ENCODE measurements around the gene ROCK2.

Gene ROCK2

DNA sequence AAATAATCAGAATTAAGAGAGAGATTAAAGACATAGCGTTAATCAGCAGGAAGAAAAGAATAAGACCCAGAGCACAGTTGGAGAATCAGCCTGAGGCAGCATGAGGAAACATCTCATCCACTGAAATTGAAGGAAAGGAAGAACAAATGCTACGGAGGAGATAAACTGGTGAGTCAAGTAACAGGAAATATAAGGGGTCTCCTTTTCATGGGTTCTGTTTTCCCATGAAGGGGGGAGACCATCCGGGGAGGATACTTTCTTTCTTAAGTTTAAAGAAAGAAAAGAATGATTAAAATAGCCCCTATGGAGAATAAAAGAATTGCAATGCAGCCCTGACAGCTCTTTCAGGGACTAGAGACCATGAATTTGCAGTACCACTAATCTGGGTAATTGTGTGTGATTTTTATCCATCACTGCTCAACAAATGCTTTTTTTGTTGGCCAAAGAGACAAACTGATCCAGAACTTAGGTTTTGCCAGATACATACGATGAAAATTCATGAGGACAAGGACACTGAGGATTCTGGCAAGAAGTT lies 17.7 kb downstream of the ROCK2 start:
- Histone ChIP-seq H3K4me3 (ENCODE audit: low read length) (no peak overlapping the region), H3K36me3 (ENCODE audit: insufficient read depth, low read length) (no peaks in the 10 kb centered on the region), H2AFZ (ENCODE audit: low read depth, low read length) (no peak overlapping the region), H3K9me3 (ENCODE audit: low read length) (peaks cover 3% of the 10 kb centered on the region), H3K4me1 (ENCODE audit: insufficient read depth, low read length) (peaks cover 14% of the 10 kb centered on the region), H3K27me3 (ENCODE audit: insufficient read depth, low read length) (no peaks in the 10 kb centered on the region)

DNA sequence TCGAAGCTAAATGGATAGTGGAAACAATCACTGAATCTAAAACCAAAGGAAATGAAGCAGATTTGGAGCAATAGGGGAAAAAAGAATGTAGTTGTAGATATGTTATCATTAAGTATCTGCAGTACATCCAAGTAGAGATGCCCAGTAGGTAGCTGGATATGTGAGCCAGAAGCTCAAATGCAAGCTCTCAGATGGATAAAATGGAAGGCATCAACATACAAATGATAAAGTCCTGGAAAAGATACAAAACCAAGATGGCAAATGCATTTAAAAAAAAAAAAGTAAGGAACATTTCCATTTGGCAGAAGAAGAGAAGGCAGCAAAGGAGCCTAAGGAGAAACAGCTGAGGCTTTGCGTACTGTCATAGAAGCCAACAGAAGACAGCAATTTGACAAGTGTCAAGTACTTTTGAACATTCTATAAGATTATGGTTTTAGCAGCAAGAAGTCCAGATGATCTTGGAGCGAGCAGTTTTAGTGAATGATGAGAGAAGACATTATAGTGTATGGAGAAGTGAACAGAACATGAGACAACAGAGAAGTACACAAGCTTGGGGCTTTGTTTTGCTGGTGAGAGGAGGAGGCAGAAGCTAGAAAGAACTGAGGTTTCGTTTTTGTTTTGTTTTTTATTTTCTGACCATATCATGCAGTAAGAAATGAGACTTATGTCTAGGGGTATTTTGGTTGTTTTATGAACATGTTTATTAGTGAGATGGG lies 18.3 kb downstream of the ROCK2 start:
- H3K36me3 ChIP-seq (ENCODE audit: insufficient read depth, low read length): no peaks in the 10 kb centered on the region
- no peak overlapping the region for H2AFZ ChIP-seq (ENCODE audit: low read depth, low read length)
- H3K9me3 ChIP-seq (ENCODE audit: low read length): peaks cover 3% of the 10 kb centered on the region
- no peak overlapping the region for H3K4me3 ChIP-seq (ENCODE audit: low read length)
- peaks cover 14% of the 10 kb centered on the region for H3K4me1 ChIP-seq (ENCODE audit: insufficient read depth, low read length)
- H3K27me3 ChIP-seq (ENCODE audit: insufficient read depth, low read length): no peaks in the 10 kb centered on the region

DNA sequence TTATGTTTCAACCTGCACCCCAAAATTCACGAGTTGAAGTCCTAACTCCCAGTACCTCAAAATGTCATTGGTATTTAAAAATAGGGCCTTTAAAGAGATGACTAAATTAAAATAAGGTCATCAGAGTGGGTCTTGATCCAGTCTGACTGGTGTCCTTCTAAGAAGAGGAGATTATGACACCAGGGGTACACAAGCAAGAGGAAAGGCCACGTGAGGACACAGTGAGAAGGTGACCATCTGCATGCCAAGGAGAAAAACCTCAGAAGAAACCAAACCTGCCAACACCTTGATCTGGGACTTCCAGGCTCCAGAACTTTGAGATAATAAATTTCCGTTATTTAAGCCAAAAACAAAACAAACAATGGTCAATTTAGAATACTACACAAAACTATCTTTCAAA lies 22.6 kb downstream of the ROCK2 start:
- H3K4me1 ChIP-seq (ENCODE audit: insufficient read depth, low read length): peaks cover 8% of the 10 kb centered on the region
- H3K27me3 ChIP-seq (ENCODE audit: insufficient read depth, low read length): no peaks in the 10 kb centered on the region
- no peaks in the 10 kb centered on the region for H3K36me3 ChIP-seq (ENCODE audit: insufficient read depth, low read length)
- peaks cover 5% of the 10 kb centered on the region for H3K9me3 ChIP-seq (ENCODE audit: low read length)
- H2AFZ ChIP-seq (ENCODE audit: low read depth, low read length): no peak overlapping the region
- no peak overlapping the region for H3K4me3 ChIP-seq (ENCODE audit: low read length)

DNA sequence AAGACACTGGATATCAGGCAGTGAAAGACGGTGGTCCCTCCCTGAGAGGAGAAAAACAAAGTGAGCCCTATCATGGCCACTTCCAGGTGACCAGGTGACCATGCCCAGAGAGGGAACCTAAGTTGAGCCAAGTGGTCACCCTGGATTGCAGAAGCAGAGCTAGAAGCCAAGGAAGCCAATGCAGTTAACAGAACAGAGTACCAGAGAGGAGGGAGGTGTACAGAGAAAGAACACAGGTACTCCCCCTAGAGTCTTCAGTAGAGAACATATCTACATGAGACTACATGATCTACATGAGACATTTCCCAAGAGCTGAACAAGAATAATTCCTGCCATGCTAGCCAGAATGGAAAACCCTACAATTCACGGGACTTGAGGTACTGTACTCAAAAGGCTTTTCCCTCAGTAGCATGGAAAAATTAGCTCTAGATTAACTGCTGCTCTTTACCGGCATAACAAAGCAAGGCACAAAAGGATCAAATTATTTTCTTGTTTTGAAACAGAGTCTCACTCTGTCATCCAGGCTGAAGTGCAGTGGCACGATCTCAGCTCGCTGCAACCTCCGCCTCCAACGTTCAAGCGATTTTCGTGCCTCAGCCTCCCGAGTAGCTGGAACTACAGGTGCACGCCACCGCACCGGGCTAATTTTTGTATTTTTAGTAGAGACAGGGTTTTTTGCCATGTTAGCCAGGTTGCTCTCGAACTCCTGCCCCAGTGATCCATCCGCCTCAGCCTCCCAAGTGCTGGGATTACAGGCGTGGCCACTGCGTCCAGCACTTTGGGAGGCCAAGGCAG lies 23.5 kb downstream of the ROCK2 start:
- no peaks in the 10 kb centered on the region for H3K27me3 ChIP-seq (ENCODE audit: insufficient read depth, low read length)

DNA sequence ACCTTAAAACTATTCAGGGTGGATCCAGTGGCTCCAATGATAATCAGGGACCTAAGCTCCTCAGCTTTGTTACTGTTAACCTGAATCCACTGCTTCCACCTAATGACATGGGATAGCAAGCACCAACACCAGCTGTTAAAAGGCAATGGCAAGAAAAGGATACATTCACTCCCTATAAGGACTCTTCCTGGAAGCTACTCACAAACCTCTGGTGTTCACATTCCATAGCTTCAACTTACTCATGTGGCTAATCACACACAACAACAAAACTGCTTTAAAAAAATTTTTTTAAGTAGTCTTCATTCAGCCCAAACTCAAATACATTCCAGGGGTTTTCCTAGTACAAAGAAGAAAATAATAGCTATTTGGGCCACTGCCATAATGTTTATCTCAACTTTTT lies 24.5 kb downstream of the ROCK2 start:
- Histone ChIP-seq H3K27me3 (ENCODE audit: insufficient read depth, low read length) (no peaks in the 10 kb centered on the region), H2AFZ (ENCODE audit: low read depth, low read length) (no peak overlapping the region), H3K36me3 (ENCODE audit: insufficient read depth, low read length) (no peaks in the 10 kb centered on the region), H3K9me3 (ENCODE audit: low read length) (peaks cover 5% of the 10 kb centered on the region), H3K4me1 (ENCODE audit: insufficient read depth, low read length) (no peaks in the 10 kb centered on the region), H3K4me3 (ENCODE audit: low read length) (no peak overlapping the region)

More for the DNA sequence above, 23.5 kb downstream of the ROCK2 start:
- Histone ChIP-seq H3K36me3 (ENCODE audit: insufficient read depth, low read length) (no peaks in the 10 kb centered on the region), H3K9me3 (ENCODE audit: low read length) (peaks cover 5% of the 10 kb centered on the region), H3K4me1 (ENCODE audit: insufficient read depth, low read length) (no peaks in the 10 kb centered on the region), H3K4me3 (ENCODE audit: low read length) (no peak overlapping the region), H2AFZ (ENCODE audit: low read depth, low read length) (no peak overlapping the region)

DNA sequence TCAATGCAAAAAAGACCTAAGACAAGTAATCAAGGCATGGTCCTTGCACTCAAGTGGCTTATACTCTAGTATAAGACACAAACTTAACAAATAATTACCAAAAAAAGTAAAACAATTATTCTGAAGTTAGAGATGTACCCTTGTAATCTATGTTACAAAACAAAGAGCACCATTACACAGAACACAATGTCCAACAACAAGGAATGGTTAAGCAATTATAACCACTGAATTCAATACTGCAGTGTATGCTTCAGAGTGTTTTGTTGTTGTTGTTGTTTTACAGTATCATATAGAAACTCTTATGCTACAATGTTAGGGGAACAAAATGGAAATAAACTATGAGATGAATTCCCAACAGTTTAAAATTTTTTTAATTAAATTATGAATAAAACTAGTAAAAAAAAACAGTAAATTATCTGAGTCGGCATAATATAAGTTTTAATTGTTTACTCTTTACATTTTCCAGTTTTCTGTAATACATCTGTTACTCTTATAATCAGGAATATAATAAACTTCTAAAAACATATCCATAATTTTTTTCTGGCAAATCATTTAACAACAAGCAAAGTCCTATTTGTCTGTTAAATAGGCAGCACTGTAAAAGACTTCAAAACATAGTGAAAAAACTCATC lies 29.2 kb downstream of the ROCK2 start:
- no peaks in the 10 kb centered on the region for H3K4me1 ChIP-seq (ENCODE audit: insufficient read depth, low read length)

DNA sequence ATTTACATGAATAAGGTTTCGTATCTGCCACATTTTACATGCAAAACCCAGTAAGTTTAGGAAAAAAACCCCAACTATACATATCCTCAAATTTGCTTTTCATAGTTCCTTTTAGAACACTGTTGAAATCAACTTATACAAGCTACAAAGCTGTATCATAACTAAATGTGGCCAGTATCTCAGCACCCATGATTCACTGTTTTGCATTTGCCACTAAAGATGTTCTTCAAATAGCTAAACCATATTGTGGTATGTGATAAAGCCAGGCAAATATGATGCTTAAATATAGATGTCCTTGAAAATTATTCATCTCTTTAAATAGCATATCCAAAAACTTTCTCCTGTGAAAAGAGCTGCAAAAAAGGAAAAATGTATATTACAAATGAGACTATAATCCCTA lies 29.9 kb downstream of the ROCK2 start:
- Histone ChIP-seq H3K9me3 (ENCODE audit: low read length) (no peaks in the 10 kb centered on the region), H2AFZ (ENCODE audit: low read depth, low read length) (no peak overlapping the region), H3K4me3 (ENCODE audit: low read length) (no peak overlapping the region), H3K36me3 (ENCODE audit: insufficient read depth, low read length) (no peaks in the 10 kb centered on the region), H3K27me3 (ENCODE audit: insufficient read depth, low read length) (no peaks in the 10 kb centered on the region), H3K4me1 (ENCODE audit: insufficient read depth, low read length) (no peaks in the 10 kb centered on the region)

More for the DNA sequence above, 29.2 kb downstream of the ROCK2 start:
- H2AFZ ChIP-seq (ENCODE audit: low read depth, low read length): no peak overlapping the region
- no peaks in the 10 kb centered on the region for H3K27me3 ChIP-seq (ENCODE audit: insufficient read depth, low read length)
- H3K4me3 ChIP-seq (ENCODE audit: low read length): no peak overlapping the region
- H3K36me3 ChIP-seq (ENCODE audit: insufficient read depth, low read length): no peaks in the 10 kb centered on the region
- no peaks in the 10 kb centered on the region for H3K9me3 ChIP-seq (ENCODE audit: low read length)

DNA sequence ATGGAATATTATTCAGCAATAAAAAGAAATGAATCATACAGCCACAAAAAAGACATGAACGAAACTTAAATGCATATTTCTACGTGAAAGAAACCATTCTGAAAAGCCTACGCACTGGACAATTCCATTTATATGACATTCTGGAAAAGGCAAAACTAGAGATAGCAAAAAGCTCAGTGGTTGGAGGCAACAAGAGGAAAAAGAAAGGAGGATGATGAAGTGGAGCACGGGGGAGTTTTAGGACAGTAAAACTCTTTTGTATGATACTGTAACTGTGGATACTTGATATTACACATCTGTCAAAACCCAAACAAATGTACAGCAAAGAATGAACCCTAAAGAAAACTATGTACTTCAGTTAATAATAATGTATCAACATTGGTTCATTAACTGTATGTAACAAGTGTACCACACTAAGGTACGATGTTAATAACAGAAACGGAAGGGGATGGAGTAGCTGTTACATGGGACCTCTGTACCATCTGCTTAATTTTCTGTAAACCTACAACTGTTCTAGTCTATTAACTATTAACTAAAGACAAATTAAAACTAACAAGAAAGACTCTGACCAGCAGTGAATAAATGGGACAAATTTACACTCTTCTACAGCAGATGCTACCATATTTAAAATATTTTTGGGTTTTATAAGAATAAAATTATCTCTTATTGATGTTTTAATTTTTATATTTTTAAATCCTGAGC lies 31.5 kb downstream of the ROCK2 start:
- no peak overlapping the region for H3K4me3 ChIP-seq (ENCODE audit: low read length)
- H3K4me1 ChIP-seq (ENCODE audit: insufficient read depth, low read length): no peaks in the 10 kb centered on the region
- H2AFZ ChIP-seq (ENCODE audit: low read depth, low read length): no peak overlapping the region
- H3K36me3 ChIP-seq (ENCODE audit: insufficient read depth, low read length): no peaks in the 10 kb centered on the region
- H3K27me3 ChIP-seq (ENCODE audit: insufficient read depth, low read length): no peaks in the 10 kb centered on the region
- no peaks in the 10 kb centered on the region for H3K9me3 ChIP-seq (ENCODE audit: low read length)

DNA sequence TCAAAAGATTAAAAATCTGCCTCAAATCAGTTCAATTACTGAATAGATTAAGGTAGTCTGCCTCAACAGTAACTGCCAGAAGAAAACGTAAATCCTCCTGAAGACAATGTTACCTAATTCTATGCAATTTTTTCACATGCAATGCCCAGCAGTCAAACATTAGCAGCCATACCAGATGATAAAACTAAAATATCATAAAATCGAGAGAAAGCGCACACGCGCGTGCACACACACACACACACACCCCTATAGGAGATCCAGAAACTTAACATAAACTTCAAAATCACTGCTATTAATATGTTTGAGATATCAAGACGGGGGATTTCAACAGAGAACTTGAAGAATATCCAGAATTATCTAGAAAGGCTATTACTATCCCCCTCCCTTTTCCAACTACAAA lies 32.9 kb downstream of the ROCK2 start:
- H3K27me3 ChIP-seq (ENCODE audit: insufficient read depth, low read length): no peaks in the 10 kb centered on the region
- H3K4me1 ChIP-seq (ENCODE audit: insufficient read depth, low read length): no peaks in the 10 kb centered on the region
- no peak overlapping the region for H3K4me3 ChIP-seq (ENCODE audit: low read length)
- no peak overlapping the region for H2AFZ ChIP-seq (ENCODE audit: low read depth, low read length)
- no peaks in the 10 kb centered on the region for H3K36me3 ChIP-seq (ENCODE audit: insufficient read depth, low read length)
- no peaks in the 10 kb centered on the region for H3K9me3 ChIP-seq (ENCODE audit: low read length)

DNA sequence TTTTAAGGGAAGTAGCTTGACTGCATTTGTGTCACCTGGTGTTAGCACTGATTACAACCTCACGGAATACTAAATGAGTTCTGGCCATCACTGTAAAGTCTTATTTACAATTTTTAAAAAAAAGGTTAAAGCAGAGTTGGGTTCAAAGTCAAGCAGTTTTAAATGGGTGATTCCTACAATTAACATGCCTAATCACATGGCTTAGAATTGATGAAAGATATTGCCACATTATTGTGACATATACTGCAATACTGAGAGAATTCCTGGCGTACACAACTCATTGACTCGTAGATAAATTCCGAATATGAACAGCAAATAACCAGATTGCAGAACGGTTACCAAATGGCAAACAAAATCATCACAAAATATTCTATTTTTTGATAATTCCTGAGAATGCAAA lies 34.2 kb downstream of the ROCK2 start:
- H3K4me3 ChIP-seq (ENCODE audit: low read length): no peak overlapping the region
- no peaks in the 10 kb centered on the region for H3K36me3 ChIP-seq (ENCODE audit: insufficient read depth, low read length)
- no peaks in the 10 kb centered on the region for H3K9me3 ChIP-seq (ENCODE audit: low read length)
- no peaks in the 10 kb centered on the region for H3K27me3 ChIP-seq (ENCODE audit: insufficient read depth, low read length)
- H2AFZ ChIP-seq (ENCODE audit: low read depth, low read length): no peak overlapping the region
- H3K4me1 ChIP-seq (ENCODE audit: insufficient read depth, low read length): no peaks in the 10 kb centered on the region

DNA sequence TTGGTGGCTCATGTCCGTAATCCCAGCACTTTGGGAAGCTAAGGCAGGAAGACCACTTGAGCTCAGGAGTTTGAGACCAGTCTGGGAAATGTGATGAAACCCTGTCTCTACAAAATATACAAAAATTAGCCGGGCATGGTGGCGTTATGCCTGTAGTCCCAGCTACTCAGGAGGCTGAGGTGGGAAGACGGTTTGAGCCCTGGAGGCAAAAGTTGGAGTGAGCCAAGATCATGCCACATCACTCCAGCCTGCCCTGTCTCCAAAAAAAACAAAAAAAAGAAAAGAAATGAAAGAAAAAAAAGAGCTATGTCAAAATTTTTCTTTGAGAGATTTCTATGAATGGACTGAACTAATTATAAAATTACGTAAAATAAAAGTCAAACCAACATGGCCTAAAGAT lies 34.7 kb downstream of the ROCK2 start:
- H3K27me3 ChIP-seq (ENCODE audit: insufficient read depth, low read length): no peaks in the 10 kb centered on the region
- H2AFZ ChIP-seq (ENCODE audit: low read depth, low read length): no peak overlapping the region
- H3K9me3 ChIP-seq (ENCODE audit: low read length): no peaks in the 10 kb centered on the region
- H3K4me3 ChIP-seq (ENCODE audit: low read length): no peak overlapping the region
- no peaks in the 10 kb centered on the region for H3K4me1 ChIP-seq (ENCODE audit: insufficient read depth, low read length)
- no peaks in the 10 kb centered on the region for H3K36me3 ChIP-seq (ENCODE audit: insufficient read depth, low read length)

DNA sequence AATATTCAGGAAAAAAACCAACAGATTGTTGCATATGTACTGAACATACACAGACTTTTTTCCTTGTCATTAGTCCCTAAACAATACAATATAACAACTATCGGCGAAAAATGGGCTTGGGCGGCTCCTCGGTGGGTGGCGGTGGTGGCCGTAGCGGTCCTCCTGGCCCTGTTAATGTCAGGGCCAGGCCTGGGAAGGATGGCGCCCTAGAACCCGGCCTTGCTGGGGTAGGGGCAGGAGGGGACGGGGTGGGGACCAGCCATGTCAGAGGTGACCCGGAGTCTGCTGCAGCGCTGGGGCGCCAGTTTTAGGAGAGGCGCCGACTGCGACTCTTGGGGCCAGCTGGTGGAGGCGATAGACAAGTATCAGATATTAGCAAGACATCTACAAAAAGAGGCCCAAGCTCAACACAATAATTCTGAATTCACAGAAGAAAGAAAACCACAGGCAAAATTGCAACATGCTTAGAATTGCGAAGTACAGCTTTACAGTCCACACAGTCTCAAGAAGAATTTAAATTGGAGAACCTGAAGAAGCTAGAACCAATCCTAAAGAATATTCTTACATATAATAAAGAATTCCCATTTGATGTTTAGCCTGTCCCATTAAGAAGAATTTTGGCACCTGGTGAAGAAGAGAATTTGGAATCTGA lies 36.5 kb downstream of the ROCK2 start:
- Histone ChIP-seq H3K36me3 (ENCODE audit: insufficient read depth, low read length) (no peaks in the 10 kb centered on the region), H3K4me1 (ENCODE audit: insufficient read depth, low read length) (peaks cover 6% of the 10 kb centered on the region), H3K27me3 (ENCODE audit: insufficient read depth, low read length) (no peaks in the 10 kb centered on the region), H3K4me3 (ENCODE audit: low read length) (no peak overlapping the region), H3K9me3 (ENCODE audit: low read length) (no peaks in the 10 kb centered on the region), H2AFZ (ENCODE audit: low read depth, low read length) (no peak overlapping the region)
